K562 (cell line): ENCODE measurements around the gene RPLP2. TPM values are rescaled to one million over a fixed set of nuclear protein-coding genes. Genes with fewer than 3 reads are reported as not detected.

Experiments used
- ATAC-seq: fragments of 200-7000 bp; cut with Tn5 transposase; 3 replicates; pipeline ENCODE4 v1.9.1; 2020; ENCODE audit warnings: moderate library complexity
- BruUV-seq: library from RNA; stranded (reverse); fragments of 400-500 nt; replicated peaks from 2 replicates; lab custom pipeline; 2021; lab: Mats Ljungman, UMichigan
- CTCF ChIA-PET: fragments of 300-600 bp; formaldehyde crosslinking; extraction: SDS; loops from one replicate; lab custom pipeline; 2021; ENCODE audit warnings: low intra/inter-chr PET ratio; lab: Yijun Ruan, JAX
- POLR2A ChIA-PET: fragments of 300-600, 350-650 bp; sonication (Branson Sonifier 250); formaldehyde crosslinking; extraction: SDS; loops from one replicate; lab custom pipeline; 2021; ENCODE audit warnings: antibody characterized with exemption, inconsistent platforms; lab: Yijun Ruan, JAX
- DNase-seq, 4 experiments: peaks; one replicate each; pipeline versions ENCODE4 v3.0.0 to v3.0.0-alpha.2; 2011 to 2018; ENCODE audit warnings: low spot score in 3 of 4, mixed read lengths in 3 of 4; ENCODE audit errors: extremely low read depth in 1 of 4
- FAIRE-seq: peaks from 2 replicates; lab custom pipeline; 2011; peaks lifted over from hg19 to GRCh38; lab: Jason Lieb, UNC
- H2AFZ ChIP-seq: 2 replicates; pipeline ENCODE4 v1.6.0; 2011; ENCODE audit warnings: low read depth, low read length, control low read depth, inconsistent platforms
- H3K27ac ChIP-seq: fragments of 200-600 bp; 3 replicates; pipeline ENCODE4 v1.8.0; 2011; ENCODE audit warnings: low read depth, mild to moderate bottlenecking, control low read depth, inconsistent platforms, low read length, moderate library complexity, mixed read lengths; ENCODE audit errors: extremely low read depth
- H3K27me3 ChIP-seq, 2 experiments: fragments of 300-600 bp in 1 of 2; 2 replicates in 1 of 2; 3 replicates in 1 of 2; pipeline versions ENCODE4 v1.6.0 to v1.8.0; 2011; ENCODE audit warnings: inconsistent platforms in 2 of 2, low read length in 2 of 2, mild to moderate bottlenecking in 1 of 2, mixed read lengths in 1 of 2, moderate library complexity in 1 of 2; ENCODE audit not compliant: control insufficient read depth in 2 of 2, insufficient read depth in 2 of 2
- H3K36me3 ChIP-seq: fragments of 300-600 bp; 3 replicates; pipeline ENCODE4 v1.8.0; 2011; ENCODE audit warnings: mild to moderate bottlenecking, low read length, inconsistent platforms; ENCODE audit not compliant: control insufficient read depth, insufficient read depth
- H3K4me1 ChIP-seq, 2 experiments: fragments of 200-600 bp in 1 of 2; replicated peaks in 1 of 2; 2 replicates in 1 of 2; 3 replicates in 1 of 2; pipeline versions ENCODE4 v1.5.1 to v1.8.0; 2011; ENCODE audit warnings: inconsistent platforms in 2 of 2, low read length in 2 of 2, mild to moderate bottlenecking in 1 of 2, mixed read lengths in 1 of 2, moderate library complexity in 1 of 2; ENCODE audit not compliant: control insufficient read depth in 2 of 2, insufficient read depth in 2 of 2
- H3K4me2 ChIP-seq: 2 replicates; pipeline ENCODE4 v1.6.1; 2011; ENCODE audit warnings: low read length, control low read depth, inconsistent platforms, mixed read lengths; ENCODE audit not compliant: insufficient read depth
- H3K4me3 ChIP-seq: fragments of 200-600 bp; sonication (generic), shearing (Covaris generic); 2 replicates; pipeline ENCODE4 v1.5.1; 2016; ENCODE audit warnings: control low read depth, inconsistent platforms
- H3K79me2 ChIP-seq: fragments of 200-600 bp; 3 replicates; pipeline ENCODE4 v1.8.0; 2011; ENCODE audit warnings: low read length, inconsistent platforms; ENCODE audit not compliant: control insufficient read depth, insufficient read depth
- H3K9ac ChIP-seq, 2 experiments: 2 replicates each; pipeline versions ENCODE4 v1.6.0 to v1.6.1; 2011; ENCODE audit warnings: low read depth in 2 of 2, low read length in 2 of 2, control low read depth in 1 of 2, inconsistent platforms in 1 of 2, mild to moderate bottlenecking in 1 of 2, mixed read lengths in 1 of 2; ENCODE audit not compliant: insufficient read depth in 1 of 2
- H3K9me1 ChIP-seq: one replicate; pipeline ENCODE4 v1.6.0; 2011; ENCODE audit warnings: inconsistent platforms, mild to moderate bottlenecking, low read length, moderate library complexity; ENCODE audit not compliant: control insufficient read depth, insufficient read depth
- H3K9me3 ChIP-seq: replicated peaks from 2 replicates; pipeline ENCODE4 v1.5.1; 2011; ENCODE audit warnings: low read depth, low read length, inconsistent platforms; ENCODE audit not compliant: control insufficient read depth, insufficient read depth
- H4K20me1 ChIP-seq: replicated peaks from 2 replicates; pipeline ENCODE4 v1.6.1; 2011; ENCODE audit warnings: low read length, inconsistent platforms, mixed read lengths; ENCODE audit not compliant: control insufficient read depth, insufficient read depth
- DACH1 ChIP-seq: fragments of 450-650 bp; IDR thresholded peaks from 2 replicates; pipeline ENCODE4 v1.6.1; 2018; ENCODE audit not compliant: partially characterized antibody
- ERF ChIP-seq: fragments of 450-650 bp; formaldehyde crosslinking; IDR thresholded peaks from 2 replicates; pipeline ENCODE4 v1.4.0; 2020; ENCODE audit warnings: mild to moderate bottlenecking, mixed read lengths
- STAT6 ChIP-seq: sonication (generic); formaldehyde crosslinking; IDR thresholded peaks from 2 replicates; pipeline ENCODE4 v1.8.1; 2023; ENCODE audit warnings: mild to moderate bottlenecking, missing genetic modification reagents
- SUPT5H ChIP-seq: fragments of 450-650 bp; IDR thresholded peaks from 2 replicates; pipeline ENCODE4 v1.6.1; 2016
- WGBS: fragments of 100-300 bp; shearing (Covaris generic); methylation state at CpG from one replicate; pipeline ENCODE4 v1.1.6; 2016; ENCODE audit warnings: low coverage, mixed read lengths; ENCODE audit not compliant: insufficient coverage; ENCODE audit errors: missing lambda C conversion rate; 5-methylcytosine and 5-hydroxymethylcytosine counted together
- in situ Hi-C: fragments of 300-500 bp; cut with MboI; formaldehyde crosslinking; loops from 4 replicates; pipeline ENCODE4 v1.15.0; 2018; ENCODE audit warnings: inconsistent platforms, mixed read lengths
- intact Hi-C: fragments of 100-400 bp; cut with micrococcal nuclease; formaldehyde crosslinking; loops from 2 replicates; pipeline ENCODE4 v1.14.2; 2022
- polyA plus RNA-seq, 8 experiments: library from polyadenylated mRNA; depleted of rRNA in 4 of 8; stranded (reverse) in 5 of 8; unstranded in 3 of 8; fragments of >200 nt; fragmentation: Nextera tagmentation in 2 of 8; fragmentation: Illumina TruSeq in 1 of 8; extraction: Ambion mirVana in 2 of 8; extraction: Trizol in 1 of 8; gene quantifications; 2 replicates each; pipeline versions ENCODE4 v1.2.1 to v1.2.3, GENCODE V29; 2011 to 2014; ENCODE audit warnings: inconsistent platforms in 1 of 8, missing spikeins in 1 of 8
- total RNA-seq, 7 experiments: library from RNA; depleted of rRNA in 6 of 7; stranded (reverse); fragments of >200 nt in 6 of 7; fragmentation: Illumina TruSeq in 2 of 7; extraction: Trizol in 2 of 7; gene quantifications; 2 replicates each; pipeline versions ENCODE4 v1.2.1 to v1.2.3, GENCODE V29; 2011 to 2021; ENCODE audit warnings: low replicate concordance in 1 of 7

The RPLP2 gene
- total and polyA plus RNA-seq, 9 of the 15 experiments (the other 6 are each of a cell fraction or from before 2014, with no cell fraction given): 528 to 3,807 (median 1,633) TPM

- 0 out of 2 replicates have a peak, but pooled peaks have one; percentile 26 for TF ChIP-seq SUPT5H
- no peak for TF ChIP-seq STAT6 (CRISPR knock-in tag)
- no peak for TF ChIP-seq ERF
- no peak for TF ChIP-seq DACH1
- no peaks in the 10 kb centered on the region for H3K27me3 ChIP-seq
- TSS peak; percentile 27 for BruUV-seq
- peak overlapping the region in 1 of 2 experiments; percentile 23; a peak in 1 of 4 replicates for H3K9ac ChIP-seq
- ChIA-PET POLR2A (interaction anchor here (0.5 to 1.4 kb wide), 5 partner anchors 8 to 477 kb away, joined by 3 to 14 read pairs (median 3); no protein-coding TSS in a partner anchor), CTCF (no interaction called here)
- no peak overlapping the region for H3K4me3 ChIP-seq
- FAIRE-seq: no peak
- H2AFZ ChIP-seq: no peak overlapping the region
- in situ Hi-C loops (no loop called here), intact Hi-C loops (no loop called here)
- H3K27ac ChIP-seq: no peak overlapping the region
- 95% methylated on average over 23 of the region's 23 CpGs for WGBS
- no peak overlapping the region for H3K4me2 ChIP-seq
- no peaks in the 10 kb centered on the region for H3K9me3 ChIP-seq
- no peak for ATAC-seq
- H3K36me3 ChIP-seq: peaks cover 82% of the 10 kb centered on the region
- H4K20me1 ChIP-seq: peaks cover 18% of the 10 kb centered on the region
- peaks cover 42% of the 10 kb centered on the region for H3K79me2 ChIP-seq
- H3K9me1 ChIP-seq: peaks cover 1% of the 10 kb centered on the region
- H3K4me1 ChIP-seq: peaks cover 2 to 63% of the 10 kb centered on the region in 2 experiments; a peak in 3 of 5 replicates
- no peak for DNase-seq
Measured at GRCh38 chr11:769887-770641, 39.7 kb upstream of the RPLP2 start.
